Measurements from ENCODE around the gene PLEKHA4. TPM values are rescaled to one million over a fixed set of nuclear protein-coding genes. Genes with fewer than 3 reads are reported as not detected.
A peak's percentile ranks its signal among the peaks of the same experiment; 100 is the strongest.

Gene PLEKHA4
- total and polyA plus RNA-seq, 2 of the 13 experiments (the other 11 are each of a cell fraction or from before 2014, with no cell fraction given), result 4.8 to 6.0 TPM

GRCh38 chr19:48815870-48816501, 52.4 kb downstream of the PLEKHA4 start (continued):
- TF ChIP-seq WIZ (CRISPR knock-in tag; IDR thresholded peaks at IDR 0.05) (no peak), PLSCR1 (CRISPR knock-in tag; IDR thresholded peaks at IDR 0.05; ENCODE audit: borderline replicate concordance) (no peak), ZNF441 (CRISPR knock-in tag; IDR thresholded peaks at IDR 0.05; ENCODE audit: borderline replicate concordance) (0 out of 2 replicates have a peak, but pooled peaks have one; percentile 9), SMC3 (IDR thresholded peaks at IDR 0.05; ENCODE audit: low read length) (no peak), FOXO1 (CRISPR knock-in tag; IDR thresholded peaks at IDR 0.05) (no peak), MIER2 (CRISPR knock-in tag; IDR thresholded peaks at IDR 0.05) (no peak), ZFP62 (CRISPR knock-in tag; IDR thresholded peaks at IDR 0.05) (no peak), AKAP8 (CRISPR knock-in tag; IDR thresholded peaks at IDR 0.05) (no peak), HMGXB4 (CRISPR knock-in tag; IDR thresholded peaks at IDR 0.05; ENCODE audit: borderline replicate concordance in 1 of 2, low read depth in 1 of 2) (0 out of 4 replicates have a peak, but pooled peaks of 1 of the 2 experiments have one; percentile 43), ZNF773 (CRISPR knock-in tag; IDR thresholded peaks at IDR 0.05; ENCODE audit: borderline replicate concordance) (no peak), CC2D1A (CRISPR knock-in tag; IDR thresholded peaks at IDR 0.05) (no peak), REL (CRISPR knock-in tag; conservative IDR thresholded peaks at IDR 0.05) (no peak), NFYB (CRISPR knock-in tag; IDR thresholded peaks at IDR 0.05) (no peak), CCAR2 (optimal IDR thresholded peaks at IDR 0.05; ENCODE audit: low read depth, low read length) (no peak), ZNF660 (CRISPR knock-in tag; IDR thresholded peaks at IDR 0.05; ENCODE audit: borderline replicate concordance, low read depth) (no peak)
- TF ChIP-seq, protein P1, sequence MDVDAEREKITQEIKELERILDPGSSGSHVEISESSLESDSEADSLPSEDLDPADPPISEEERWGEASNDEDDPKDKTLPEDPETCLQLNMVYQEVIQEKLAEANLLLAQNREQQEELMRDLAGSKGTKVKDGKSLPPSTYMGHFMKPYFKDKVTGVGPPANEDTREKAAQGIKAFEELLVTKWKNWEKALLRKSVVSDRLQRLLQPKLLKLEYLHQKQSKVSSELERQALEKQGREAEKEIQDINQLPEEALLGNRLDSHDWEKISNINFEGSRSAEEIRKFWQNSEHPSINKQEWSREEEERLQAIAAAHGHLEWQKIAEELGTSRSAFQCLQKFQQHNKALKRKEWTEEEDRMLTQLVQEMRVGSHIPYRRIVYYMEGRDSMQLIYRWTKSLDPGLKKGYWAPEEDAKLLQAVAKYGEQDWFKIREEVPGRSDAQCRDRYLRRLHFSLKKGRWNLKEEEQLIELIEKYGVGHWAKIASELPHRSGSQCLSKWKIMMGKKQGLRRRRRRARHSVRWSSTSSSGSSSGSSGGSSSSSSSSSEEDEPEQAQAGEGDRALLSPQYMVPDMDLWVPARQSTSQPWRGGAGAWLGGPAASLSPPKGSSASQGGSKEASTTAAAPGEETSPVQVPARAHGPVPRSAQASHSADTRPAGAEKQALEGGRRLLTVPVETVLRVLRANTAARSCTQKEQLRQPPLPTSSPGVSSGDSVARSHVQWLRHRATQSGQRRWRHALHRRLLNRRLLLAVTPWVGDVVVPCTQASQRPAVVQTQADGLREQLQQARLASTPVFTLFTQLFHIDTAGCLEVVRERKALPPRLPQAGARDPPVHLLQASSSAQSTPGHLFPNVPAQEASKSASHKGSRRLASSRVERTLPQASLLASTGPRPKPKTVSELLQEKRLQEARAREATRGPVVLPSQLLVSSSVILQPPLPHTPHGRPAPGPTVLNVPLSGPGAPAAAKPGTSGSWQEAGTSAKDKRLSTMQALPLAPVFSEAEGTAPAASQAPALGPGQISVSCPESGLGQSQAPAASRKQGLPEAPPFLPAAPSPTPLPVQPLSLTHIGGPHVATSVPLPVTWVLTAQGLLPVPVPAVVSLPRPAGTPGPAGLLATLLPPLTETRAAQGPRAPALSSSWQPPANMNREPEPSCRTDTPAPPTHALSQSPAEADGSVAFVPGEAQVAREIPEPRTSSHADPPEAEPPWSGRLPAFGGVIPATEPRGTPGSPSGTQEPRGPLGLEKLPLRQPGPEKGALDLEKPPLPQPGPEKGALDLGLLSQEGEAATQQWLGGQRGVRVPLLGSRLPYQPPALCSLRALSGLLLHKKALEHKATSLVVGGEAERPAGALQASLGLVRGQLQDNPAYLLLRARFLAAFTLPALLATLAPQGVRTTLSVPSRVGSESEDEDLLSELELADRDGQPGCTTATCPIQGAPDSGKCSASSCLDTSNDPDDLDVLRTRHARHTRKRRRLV (CRISPR knock-in tag; IDR thresholded peaks at IDR 0.05), result no peak
- TF ChIP-seq, protein P2, sequence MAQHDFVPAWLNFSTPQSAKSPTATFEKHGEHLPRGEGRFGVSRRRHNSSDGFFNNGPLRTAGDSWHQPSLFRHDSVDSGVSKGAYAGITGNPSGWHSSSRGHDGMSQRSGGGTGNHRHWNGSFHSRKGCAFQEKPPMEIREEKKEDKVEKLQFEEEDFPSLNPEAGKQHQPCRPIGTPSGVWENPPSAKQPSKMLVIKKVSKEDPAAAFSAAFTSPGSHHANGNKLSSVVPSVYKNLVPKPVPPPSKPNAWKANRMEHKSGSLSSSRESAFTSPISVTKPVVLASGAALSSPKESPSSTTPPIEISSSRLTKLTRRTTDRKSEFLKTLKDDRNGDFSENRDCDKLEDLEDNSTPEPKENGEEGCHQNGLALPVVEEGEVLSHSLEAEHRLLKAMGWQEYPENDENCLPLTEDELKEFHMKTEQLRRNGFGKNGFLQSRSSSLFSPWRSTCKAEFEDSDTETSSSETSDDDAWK (CRISPR knock-in tag; IDR thresholded peaks at IDR 0.05), result no peak
- TF ChIP-seq, protein P3, sequence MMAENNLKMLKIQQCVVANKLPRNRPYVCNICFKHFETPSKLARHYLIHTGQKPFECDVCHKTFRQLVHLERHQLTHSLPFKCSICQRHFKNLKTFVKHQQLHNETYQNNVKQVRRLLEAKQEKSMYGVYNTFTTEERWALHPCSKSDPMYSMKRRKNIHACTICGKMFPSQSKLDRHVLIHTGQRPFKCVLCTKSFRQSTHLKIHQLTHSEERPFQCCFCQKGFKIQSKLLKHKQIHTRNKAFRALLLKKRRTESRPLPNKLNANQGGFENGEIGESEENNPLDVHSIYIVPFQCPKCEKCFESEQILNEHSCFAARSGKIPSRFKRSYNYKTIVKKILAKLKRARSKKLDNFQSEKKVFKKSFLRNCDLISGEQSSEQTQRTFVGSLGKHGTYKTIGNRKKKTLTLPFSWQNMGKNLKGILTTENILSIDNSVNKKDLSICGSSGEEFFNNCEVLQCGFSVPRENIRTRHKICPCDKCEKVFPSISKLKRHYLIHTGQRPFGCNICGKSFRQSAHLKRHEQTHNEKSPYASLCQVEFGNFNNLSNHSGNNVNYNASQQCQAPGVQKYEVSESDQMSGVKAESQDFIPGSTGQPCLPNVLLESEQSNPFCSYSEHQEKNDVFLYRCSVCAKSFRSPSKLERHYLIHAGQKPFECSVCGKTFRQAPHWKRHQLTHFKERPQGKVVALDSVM (CRISPR knock-in tag; IDR thresholded peaks at IDR 0.05), result peak; percentile 73
